SK-N-SH treated with all-trans-retinoic acid at 6 μM for 48 hours (cell line): ENCODE data around the gene SMARCC1.

Experiments
- ATAC-seq: fragments of 200-7000 bp; cut with Tn5 transposase; 3 replicates; pipeline ENCODE4 v1.9.1; 2020; ENCODE audit warnings: mild to moderate bottlenecking, moderate library complexity
- ARNTL ChIP-seq: fragments of 450-650 bp; formaldehyde crosslinking; IDR thresholded peaks from 2 replicates; pipeline ENCODE4 v1.5.0; 2020; ENCODE audit warnings: low read depth, mild to moderate bottlenecking, moderate library complexity, borderline replicate concordance
- CSDC2 ChIP-seq: fragments of 250-450 bp; sonication (Bioruptor Pico); IDR thresholded peaks from 2 replicates; pipeline ENCODE4 v1.5.0; 2020; ENCODE audit warnings: mild to moderate bottlenecking, moderate library complexity
- ESRRG ChIP-seq: fragments of 250-450 bp; sonication (Bioruptor Pico); IDR thresholded peaks from 2 replicates; pipeline ENCODE4 v1.6.1; 2021; ENCODE audit warnings: mild to moderate bottlenecking
- GLIS3 ChIP-seq: fragments of 250-450 bp; sonication (Bioruptor Pico); IDR thresholded peaks from 2 replicates; pipeline ENCODE4 v1.5.0; 2020; ENCODE audit warnings: mild to moderate bottlenecking, moderate library complexity
- OSR1 ChIP-seq: fragments of 250-450 bp; sonication (Bioruptor Pico); IDR thresholded peaks from 2 replicates; pipeline ENCODE4 v1.8.0; 2022; ENCODE audit warnings: moderate library complexity, mild to moderate bottlenecking, inconsistent platforms
- PPARA ChIP-seq: fragments of 250-450 bp; sonication (Bioruptor Pico); IDR thresholded peaks from 2 replicates; pipeline ENCODE4 v1.5.0; 2020; ENCODE audit warnings: mild to moderate bottlenecking, borderline replicate concordance
- RARB ChIP-seq: fragments of 250-450 bp; sonication (Bioruptor Pico); IDR thresholded peaks from 2 replicates; pipeline ENCODE4 v1.8.0; 2021; ENCODE audit warnings: mild to moderate bottlenecking, moderate library complexity
- SNAI2 ChIP-seq: fragments of 250-450 bp; sonication (Bioruptor Pico); IDR thresholded peaks from 2 replicates; pipeline ENCODE4 v1.5.0; 2020; ENCODE audit warnings: mild to moderate bottlenecking, moderate library complexity
- TCF4 ChIP-seq: fragments of 250-450 bp; sonication (Bioruptor Pico); IDR thresholded peaks from 2 replicates; pipeline ENCODE4 v1.8.0; 2021; ENCODE audit warnings: mild to moderate bottlenecking, moderate library complexity, borderline replicate concordance
- TOX ChIP-seq: fragments of 250-450 bp; sonication (Bioruptor Pico); IDR thresholded peaks from 2 replicates; pipeline ENCODE4 v1.8.0; 2021; ENCODE audit warnings: mild to moderate bottlenecking, moderate library complexity, borderline replicate concordance
- ZC3H10 ChIP-seq: fragments of 250-450 bp; sonication (Bioruptor Pico); IDR thresholded peaks from 2 replicates; pipeline ENCODE4 v1.5.1; 2021; ENCODE audit warnings: mild to moderate bottlenecking, moderate library complexity
- ZFP30 ChIP-seq: fragments of 450-650 bp; formaldehyde crosslinking; IDR thresholded peaks from 2 replicates; pipeline ENCODE4 v1.5.0; 2022; ENCODE audit warnings: mild to moderate bottlenecking, moderate library complexity
- ZNF565 ChIP-seq: fragments of 450-650 bp; formaldehyde crosslinking; conservative IDR thresholded peaks from 2 replicates; pipeline ENCODE4 v1.5.0; 2020; ENCODE audit warnings: low read depth, mild to moderate bottlenecking, moderate library complexity
- ZNF70 ChIP-seq: fragments of 450-650 bp; formaldehyde crosslinking; IDR thresholded peaks from 2 replicates; pipeline ENCODE4 v1.5.0; 2020; ENCODE audit warnings: mild to moderate bottlenecking, moderate library complexity
- ZNF8 ChIP-seq: fragments of 450-650 bp; formaldehyde crosslinking; IDR thresholded peaks from 2 replicates; pipeline ENCODE4 v1.5.0; 2020; ENCODE audit warnings: mild to moderate bottlenecking, moderate library complexity
- TF ChIP-seq, protein P1 (sequence below): fragments of 250-450 bp; sonication (Bioruptor Pico); IDR thresholded peaks from 2 replicates; pipeline ENCODE4 v1.5.1; 2020; ENCODE audit warnings: low read depth, mild to moderate bottlenecking, moderate library complexity
- TF ChIP-seq, protein P2 (sequence below): fragments of 250-450 bp; sonication (Bioruptor Pico); IDR thresholded peaks from 2 replicates; pipeline ENCODE4 v1.5.1; 2021; ENCODE audit warnings: mild to moderate bottlenecking, moderate library complexity
- TF ChIP-seq, protein P3 (sequence below): fragments of 250-450 bp; sonication (Bioruptor Pico); IDR thresholded peaks from 2 replicates; pipeline ENCODE4 v1.8.0; 2021; ENCODE audit warnings: low read depth, mild to moderate bottlenecking, moderate library complexity, borderline replicate concordance
- TF ChIP-seq, protein P4 (sequence below): fragments of 250-450 bp; sonication (Bioruptor Pico); IDR thresholded peaks from 2 replicates; pipeline ENCODE4 v1.5.0; 2020; ENCODE audit warnings: mild to moderate bottlenecking, moderate library complexity
- TF ChIP-seq, protein P5 (sequence below): fragments of 250-450 bp; sonication (Bioruptor Pico); IDR thresholded peaks from 2 replicates; pipeline ENCODE4 v1.8.0; 2020; ENCODE audit warnings: mild to moderate bottlenecking, moderate library complexity, borderline replicate concordance

Gene SMARCC1

DNA sequence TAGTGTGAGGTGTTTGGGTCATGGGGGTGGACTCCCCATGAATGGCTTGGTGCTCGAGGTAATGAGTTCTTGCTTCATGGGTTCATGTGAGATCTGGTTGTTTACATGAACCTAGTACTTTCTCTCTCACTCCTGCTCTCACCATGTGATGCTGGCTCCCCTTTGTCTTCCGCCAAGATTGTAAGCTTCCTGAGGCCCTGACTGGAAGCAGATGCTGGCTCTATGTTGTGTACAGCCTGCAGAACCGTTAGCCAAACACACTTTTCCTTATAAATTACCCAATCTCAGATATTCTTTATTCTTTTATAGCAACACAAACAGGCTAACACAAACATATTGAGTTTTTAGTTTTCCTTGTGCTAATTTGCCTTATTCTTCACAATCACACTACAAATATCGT, 199.9 kb downstream of the SMARCC1 start (continued):
- TF ChIP-seq, protein P1, sequence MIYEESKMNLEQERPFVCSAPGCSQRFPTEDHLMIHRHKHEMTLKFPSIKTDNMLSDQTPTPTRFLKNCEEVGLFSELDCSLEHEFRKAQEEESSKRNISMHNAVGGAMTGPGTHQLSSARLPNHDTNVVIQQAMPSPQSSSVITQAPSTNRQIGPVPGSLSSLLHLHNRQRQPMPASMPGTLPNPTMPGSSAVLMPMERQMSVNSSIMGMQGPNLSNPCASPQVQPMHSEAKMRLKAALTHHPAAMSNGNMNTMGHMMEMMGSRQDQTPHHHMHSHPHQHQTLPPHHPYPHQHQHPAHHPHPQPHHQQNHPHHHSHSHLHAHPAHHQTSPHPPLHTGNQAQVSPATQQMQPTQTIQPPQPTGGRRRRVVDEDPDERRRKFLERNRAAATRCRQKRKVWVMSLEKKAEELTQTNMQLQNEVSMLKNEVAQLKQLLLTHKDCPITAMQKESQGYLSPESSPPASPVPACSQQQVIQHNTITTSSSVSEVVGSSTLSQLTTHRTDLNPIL (CRISPR knock-in tag), result no peak
- TF ChIP-seq OSR1, result no peak

DNA sequence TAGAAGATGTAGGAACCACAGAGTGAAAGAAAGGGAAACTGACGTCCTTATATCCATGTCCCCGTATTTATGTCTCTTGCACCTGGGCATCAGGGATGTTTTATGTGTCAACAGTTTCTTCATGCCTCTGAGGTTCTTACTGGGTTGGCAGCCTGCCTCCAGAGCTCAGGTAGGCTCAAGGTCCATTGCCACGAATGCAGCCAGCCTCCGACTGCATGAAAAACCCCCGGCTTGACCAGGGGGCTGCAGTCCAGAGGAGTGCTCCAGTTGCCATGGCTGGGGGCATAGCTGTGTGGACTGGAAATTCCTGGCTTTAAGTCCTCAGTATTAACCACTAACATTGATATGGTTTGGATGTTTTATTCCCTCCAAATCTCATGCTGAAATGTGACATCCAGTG, 200.3 kb downstream of the SMARCC1 start:
- TF ChIP-seq ZFP30 (CRISPR knock-in tag), result no peak
- no peak for TF ChIP-seq RARB (CRISPR knock-in tag)
- TF ChIP-seq, protein P2, sequence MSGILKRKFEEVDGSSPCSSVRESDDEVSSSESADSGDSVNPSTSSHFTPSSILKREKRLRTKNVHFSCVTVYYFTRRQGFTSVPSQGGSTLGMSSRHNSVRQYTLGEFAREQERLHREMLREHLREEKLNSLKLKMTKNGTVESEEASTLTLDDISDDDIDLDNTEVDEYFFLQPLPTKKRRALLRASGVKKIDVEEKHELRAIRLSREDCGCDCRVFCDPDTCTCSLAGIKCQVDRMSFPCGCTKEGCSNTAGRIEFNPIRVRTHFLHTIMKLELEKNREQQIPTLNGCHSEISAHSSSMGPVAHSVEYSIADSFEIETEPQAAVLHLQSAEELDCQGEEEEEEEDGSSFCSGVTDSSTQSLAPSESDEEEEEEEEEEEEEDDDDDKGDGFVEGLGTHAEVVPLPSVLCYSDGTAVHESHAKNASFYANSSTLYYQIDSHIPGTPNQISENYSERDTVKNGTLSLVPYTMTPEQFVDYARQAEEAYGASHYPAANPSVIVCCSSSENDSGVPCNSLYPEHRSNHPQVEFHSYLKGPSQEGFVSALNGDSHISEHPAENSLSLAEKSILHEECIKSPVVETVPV (CRISPR knock-in tag), result no peak
- TF ChIP-seq SNAI2 (CRISPR knock-in tag), result no peak
- no peak for TF ChIP-seq ARNTL
- TF ChIP-seq TOX (CRISPR knock-in tag), result no peak
- TF ChIP-seq CSDC2 (CRISPR knock-in tag), result no peak
- no peak for TF ChIP-seq GLIS3
- TF ChIP-seq, protein P3, sequence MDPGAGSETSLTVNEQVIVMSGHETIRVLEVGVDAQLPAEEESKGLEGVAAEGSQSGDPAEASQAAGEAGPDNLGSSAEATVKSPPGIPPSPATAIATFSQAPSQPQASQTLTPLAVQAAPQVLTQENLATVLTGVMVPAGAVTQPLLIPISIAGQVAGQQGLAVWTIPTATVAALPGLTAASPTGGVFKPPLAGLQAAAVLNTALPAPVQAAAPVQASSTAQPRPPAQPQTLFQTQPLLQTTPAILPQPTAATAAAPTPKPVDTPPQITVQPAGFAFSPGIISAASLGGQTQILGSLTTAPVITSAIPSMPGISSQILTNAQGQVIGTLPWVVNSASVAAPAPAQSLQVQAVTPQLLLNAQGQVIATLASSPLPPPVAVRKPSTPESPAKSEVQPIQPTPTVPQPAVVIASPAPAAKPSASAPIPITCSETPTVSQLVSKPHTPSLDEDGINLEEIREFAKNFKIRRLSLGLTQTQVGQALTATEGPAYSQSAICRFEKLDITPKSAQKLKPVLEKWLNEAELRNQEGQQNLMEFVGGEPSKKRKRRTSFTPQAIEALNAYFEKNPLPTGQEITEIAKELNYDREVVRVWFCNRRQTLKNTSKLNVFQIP (CRISPR knock-in tag), result no peak
- no peak for TF ChIP-seq ZNF565 (CRISPR knock-in tag)
- TF ChIP-seq, protein P4, sequence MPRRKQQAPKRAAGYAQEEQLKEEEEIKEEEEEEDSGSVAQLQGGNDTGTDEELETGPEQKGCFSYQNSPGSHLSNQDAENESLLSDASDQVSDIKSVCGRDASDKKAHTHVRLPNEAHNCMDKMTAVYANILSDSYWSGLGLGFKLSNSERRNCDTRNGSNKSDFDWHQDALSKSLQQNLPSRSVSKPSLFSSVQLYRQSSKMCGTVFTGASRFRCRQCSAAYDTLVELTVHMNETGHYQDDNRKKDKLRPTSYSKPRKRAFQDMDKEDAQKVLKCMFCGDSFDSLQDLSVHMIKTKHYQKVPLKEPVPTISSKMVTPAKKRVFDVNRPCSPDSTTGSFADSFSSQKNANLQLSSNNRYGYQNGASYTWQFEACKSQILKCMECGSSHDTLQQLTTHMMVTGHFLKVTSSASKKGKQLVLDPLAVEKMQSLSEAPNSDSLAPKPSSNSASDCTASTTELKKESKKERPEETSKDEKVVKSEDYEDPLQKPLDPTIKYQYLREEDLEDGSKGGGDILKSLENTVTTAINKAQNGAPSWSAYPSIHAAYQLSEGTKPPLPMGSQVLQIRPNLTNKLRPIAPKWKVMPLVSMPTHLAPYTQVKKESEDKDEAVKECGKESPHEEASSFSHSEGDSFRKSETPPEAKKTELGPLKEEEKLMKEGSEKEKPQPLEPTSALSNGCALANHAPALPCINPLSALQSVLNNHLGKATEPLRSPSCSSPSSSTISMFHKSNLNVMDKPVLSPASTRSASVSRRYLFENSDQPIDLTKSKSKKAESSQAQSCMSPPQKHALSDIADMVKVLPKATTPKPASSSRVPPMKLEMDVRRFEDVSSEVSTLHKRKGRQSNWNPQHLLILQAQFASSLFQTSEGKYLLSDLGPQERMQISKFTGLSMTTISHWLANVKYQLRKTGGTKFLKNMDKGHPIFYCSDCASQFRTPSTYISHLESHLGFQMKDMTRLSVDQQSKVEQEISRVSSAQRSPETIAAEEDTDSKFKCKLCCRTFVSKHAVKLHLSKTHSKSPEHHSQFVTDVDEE (CRISPR knock-in tag), result no peak
- TF ChIP-seq ZNF70 (CRISPR knock-in tag), result no peak
- TF ChIP-seq TCF4 (CRISPR knock-in tag), result no peak
- TF ChIP-seq ESRRG, result no peak
- TF ChIP-seq ZNF8 (CRISPR knock-in tag), result no peak
- TF ChIP-seq, all 23 proteins: peak for 0

DNA sequence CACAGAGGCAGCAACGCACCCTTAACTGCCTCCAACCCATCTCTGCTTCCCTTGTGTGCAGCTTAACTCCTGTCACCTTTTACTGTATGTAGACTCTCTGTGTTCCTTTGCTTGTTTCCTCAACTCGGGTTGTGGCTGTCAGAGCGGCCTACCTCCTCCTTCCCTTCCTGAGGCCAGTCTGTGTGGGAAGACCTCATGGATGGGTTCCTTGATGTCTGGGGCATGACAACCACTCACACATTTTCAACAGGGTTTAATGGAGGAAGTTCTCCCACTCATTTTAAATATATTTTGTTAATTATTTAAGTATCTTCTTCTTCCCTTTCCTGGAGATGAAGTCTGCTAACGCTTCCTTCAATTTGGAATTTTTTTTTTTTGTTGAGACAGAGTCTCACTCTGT, 201.2 kb downstream of the SMARCC1 start:
- TF ChIP-seq PPARA (no peak), GLIS3 (no peak), ZNF565 (CRISPR knock-in tag) (no peak), ZNF8 (CRISPR knock-in tag) (no peak), RARB (CRISPR knock-in tag) (no peak)
- TF ChIP-seq, protein P1 (CRISPR knock-in tag), result no peak
- peak; percentile 5; the same call in 1 of the 3 replicates for ATAC-seq

More for the DNA sequence above, 200.3 kb downstream of the SMARCC1 start:
- no peak for ATAC-seq

DNA sequence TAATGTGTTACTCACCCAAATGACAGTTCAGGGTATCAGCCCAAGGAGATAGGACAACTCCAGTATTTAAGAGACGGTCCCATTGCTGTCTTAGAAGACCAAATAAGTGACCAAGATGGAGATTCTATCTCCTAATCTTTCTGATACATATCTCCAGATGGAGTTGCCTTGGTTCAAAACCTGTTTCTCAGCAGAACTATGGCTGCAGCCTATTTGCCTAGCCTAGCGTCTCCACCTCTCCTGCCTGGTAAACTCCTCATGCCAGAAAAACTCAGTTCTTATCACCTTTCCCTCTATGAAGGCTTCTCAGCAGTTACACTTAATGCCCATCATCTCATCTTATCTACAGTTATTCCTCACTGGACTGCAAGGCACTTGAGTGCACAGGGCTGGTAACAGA, 201.8 kb downstream of the SMARCC1 start:
- peak; percentile 8; the same call in 1 of the 3 replicates for ATAC-seq
- no peak for TF ChIP-seq SNAI2 (CRISPR knock-in tag)
- TF ChIP-seq, protein P2 (CRISPR knock-in tag), result no peak
- TF ChIP-seq ZC3H10 (CRISPR knock-in tag), result no peak
- TF ChIP-seq RARB (CRISPR knock-in tag), result no peak
- no peak for TF ChIP-seq ZNF8 (CRISPR knock-in tag)
- TF ChIP-seq, protein P3 (CRISPR knock-in tag), result no peak
- TF ChIP-seq, protein P5, sequence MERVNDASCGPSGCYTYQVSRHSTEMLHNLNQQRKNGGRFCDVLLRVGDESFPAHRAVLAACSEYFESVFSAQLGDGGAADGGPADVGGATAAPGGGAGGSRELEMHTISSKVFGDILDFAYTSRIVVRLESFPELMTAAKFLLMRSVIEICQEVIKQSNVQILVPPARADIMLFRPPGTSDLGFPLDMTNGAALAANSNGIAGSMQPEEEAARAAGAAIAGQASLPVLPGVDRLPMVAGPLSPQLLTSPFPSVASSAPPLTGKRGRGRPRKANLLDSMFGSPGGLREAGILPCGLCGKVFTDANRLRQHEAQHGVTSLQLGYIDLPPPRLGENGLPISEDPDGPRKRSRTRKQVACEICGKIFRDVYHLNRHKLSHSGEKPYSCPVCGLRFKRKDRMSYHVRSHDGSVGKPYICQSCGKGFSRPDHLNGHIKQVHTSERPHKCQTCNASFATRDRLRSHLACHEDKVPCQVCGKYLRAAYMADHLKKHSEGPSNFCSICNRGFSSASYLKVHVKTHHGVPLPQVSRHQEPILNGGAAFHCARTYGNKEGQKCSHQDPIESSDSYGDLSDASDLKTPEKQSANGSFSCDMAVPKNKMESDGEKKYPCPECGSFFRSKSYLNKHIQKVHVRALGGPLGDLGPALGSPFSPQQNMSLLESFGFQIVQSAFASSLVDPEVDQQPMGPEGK (CRISPR knock-in tag), result no peak
- no peak for TF ChIP-seq ZNF565 (CRISPR knock-in tag)
- no peak for TF ChIP-seq ZNF70 (CRISPR knock-in tag)
- TF ChIP-seq, protein P1 (CRISPR knock-in tag), result no peak
- TF ChIP-seq GLIS3, result no peak
